Panc1 (cell line): Measurements from ENCODE around the gene DHRSX. TPM values are rescaled to one million over a fixed set of nuclear protein-coding genes. Genes with fewer than 3 reads are reported as not detected.
A peak's percentile ranks its signal among the peaks of the same experiment; 100 is the strongest.

Experiments
- ATAC-seq: fragments of 200-7000 bp; cut with Tn5 transposase; 2 replicates; pipeline ENCODE4 v1.9.1; 2020; ENCODE audit warnings: mild to moderate bottlenecking, moderate library complexity
- BruUV-seq: library from RNA; stranded (reverse); fragments of 400-500 nt; replicated peaks from 2 replicates; lab custom pipeline; 2021; lab: Mats Ljungman, UMichigan
- CTCF ChIA-PET: fragments of 300-600 bp; sonication (Branson Sonifier 250); formaldehyde crosslinking; loops from one replicate; lab custom pipeline; 2022; ENCODE audit warnings: antibody characterized with exemption; lab: Charles Lee
- POLR2A ChIA-PET: fragments of 300-600 bp; sonication (Branson Sonifier 250); formaldehyde crosslinking; loops from one replicate; lab custom pipeline; 2022; ENCODE audit warnings: antibody characterized with exemption; lab: Charles Lee
- DNase-seq: peaks from one replicate; pipeline ENCODE4 v3.0.0-alpha.2; 2010; ENCODE audit warnings: low read depth, low spot score
- H3K27ac ChIP-seq: 2 replicates; pipeline ENCODE4 v1.5.1; 2011; ENCODE audit warnings: mild to moderate bottlenecking, low read length, inconsistent platforms
- H3K27me3 ChIP-seq: fragments of 200-500 bp; sonication (Bioruptor generic); 2 replicates; pipeline ENCODE4 v1.6.0; 2014; ENCODE audit warnings: low read length, inconsistent platforms; ENCODE audit not compliant: control insufficient read depth, insufficient read depth
- H3K36me3 ChIP-seq: fragments of 200-500 bp; sonication (Bioruptor generic); 2 replicates; pipeline ENCODE4 v1.5.1; 2014; ENCODE audit warnings: inconsistent platforms, mild to moderate bottlenecking, low read length, moderate library complexity; ENCODE audit not compliant: control insufficient read depth, insufficient read depth
- H3K4me1 ChIP-seq: 2 replicates; pipeline ENCODE4 v1.5.1; 2011; ENCODE audit warnings: inconsistent platforms, mild to moderate bottlenecking, low read length, moderate library complexity; ENCODE audit not compliant: control insufficient read depth, insufficient read depth
- H3K4me3 ChIP-seq, 2 experiments: 2 replicates each; pipeline ENCODE4 v1.5.1; 2011 to 2012; ENCODE audit warnings: low read depth in 2 of 2, low read length in 2 of 2, mild to moderate bottlenecking in 2 of 2, inconsistent platforms in 1 of 2, moderate library complexity in 1 of 2
- H3K9me3 ChIP-seq: fragments of 200-500 bp; sonication (Bioruptor generic); 2 replicates; pipeline ENCODE4 v1.5.1; 2014; ENCODE audit warnings: low read depth, mild to moderate bottlenecking, inconsistent platforms, low read length, moderate library complexity; ENCODE audit not compliant: control insufficient read depth, insufficient read depth
- CTCF ChIP-seq: fragments of 450-650 bp; IDR thresholded peaks from 2 replicates; pipeline ENCODE4 v1.5.1; 2017; ENCODE audit warnings: mild to moderate bottlenecking
- POLR2AphosphoS5 ChIP-seq: IDR thresholded peaks from 2 replicates; pipeline ENCODE4 v1.6.1; 2012; ENCODE audit warnings: mild to moderate bottlenecking, low read depth, low read length, moderate library complexity
- REST ChIP-seq, 2 experiments: IDR thresholded peaks; 2 replicates each; pipeline ENCODE4 v1.6.1; 2011 to 2012; ENCODE audit warnings: low read depth in 2 of 2, control low read depth in 1 of 2, low read length in 1 of 2, mild to moderate bottlenecking in 1 of 2, moderate library complexity in 1 of 2; ENCODE audit not compliant: insufficient read depth in 1 of 2
- SIN3A ChIP-seq: IDR thresholded peaks from 2 replicates; pipeline ENCODE4 v1.6.1; 2012; ENCODE audit warnings: low read depth, mild to moderate bottlenecking, low read length, moderate library complexity, borderline replicate concordance; ENCODE audit not compliant: insufficient read depth
- TCF7L2 ChIP-seq: IDR thresholded peaks from 2 replicates; pipeline ENCODE4 v1.6.1; 2011; ENCODE audit warnings: mild to moderate bottlenecking, low read depth, low read length, inconsistent platforms
- in situ Hi-C: cut with HindIII; loops from 2 replicates; pipeline ENCODE4 v1.10.0; 2016; ENCODE audit warnings: low sequenced_read_pairs, low pct_unique_long_range_greater_than_20kb
- intact Hi-C: fragments of 100-400 bp; cut with micrococcal nuclease; formaldehyde crosslinking; loops from one replicate; pipeline ENCODE4 v1.10.0; 2022; ENCODE audit not compliant: unreplicated experiment
- total RNA-seq: library from RNA; stranded (reverse); gene quantifications from one replicate; pipeline ENCODE4 v1.2.1, GENCODE V29; 2021; ENCODE audit not compliant: unreplicated experiment

DHRSX gene
- total RNA-seq, 1 experiment from 2014 or later = 20.1 TPM

- H3K9me3 ChIP-seq = no peaks in the 10 kb centered on the region
- H3K4me3 ChIP-seq = peak overlapping the region; percentile 56 to 61
- peaks cover 4% of the 10 kb centered on the region; the same call in 1 of the 2 replicates for H3K4me1 ChIP-seq
- BruUV-seq = no TSS peak
- intact Hi-C loops = no loop called here
- no peaks in the 10 kb centered on the region for H3K27me3 ChIP-seq
- no peak for TF ChIP-seq REST (IDR thresholded peaks at IDR 0.05; ENCODE audit: insufficient read depth in 1 of 2, low read depth in 2 of 2, low read length in 1 of 2)
- TF ChIP-seq TCF7L2 = no peak
- TF ChIP-seq CTCF = no peak
- TF ChIP-seq POLR2AphosphoS5 = no peak
- no peak for TF ChIP-seq SIN3A
- in situ Hi-C loops = no loop called here
- no peak for DNase-seq
- ChIA-PET CTCF (no interaction called here), POLR2A (no interaction called here)
- ATAC-seq = no peak
- peak overlapping the region; percentile 74 for H3K27ac ChIP-seq
- H3K36me3 ChIP-seq = no peaks in the 10 kb centered on the region
Observed at GRCh38 chrX:2499507-2499906, 1.3 kb downstream of the DHRSX start.

GRCh38 chrX:2498781-2499302 is 1.9 kb downstream of the DHRSX start:
- peaks cover 4% of the 10 kb centered on the region; the same call in 1 of the 2 replicates for H3K4me1 ChIP-seq
- H3K27me3 ChIP-seq = no peaks in the 10 kb centered on the region
- DNase-seq (no peak), ATAC-seq (peak; percentile 50)
- TF ChIP-seq REST (IDR thresholded peaks at IDR 0.05; ENCODE audit: insufficient read depth in 1 of 2, low read depth in 2 of 2, low read length in 1 of 2) = no peak
- no peak for TF ChIP-seq POLR2AphosphoS5
- TF ChIP-seq CTCF = no peak
- TF ChIP-seq SIN3A = no peak
- TF ChIP-seq TCF7L2 = no peak
- BruUV-seq = TSS peak; percentile 75
- in situ Hi-C loops (no loop called here), intact Hi-C loops (no loop called here)
- peak overlapping the region; percentile 74 for H3K27ac ChIP-seq
- no peaks in the 10 kb centered on the region for H3K9me3 ChIP-seq
- H3K4me3 ChIP-seq = peak overlapping the region; percentile 56 to 61
- ChIA-PET POLR2A (no interaction called here), CTCF (no interaction called here)
- H3K36me3 ChIP-seq = no peaks in the 10 kb centered on the region
